HG03469 (cell line): Measurements from ENCODE around the gene DIS3L2.
"Not testable (repeated sequence)": the region's sequence is repeated elsewhere in the genome, so short reads cannot be mapped to it uniquely, and the experiment has no call there.

ENCODE experiments used
- ATAC-seq: cut with Tn5 transposase; IDR thresholded peaks from one replicate; pipeline ENCODE4 v1.9.1; 2021; ENCODE audit warnings: mild to moderate bottlenecking, moderate library complexity, moderate number of reproducible peaks; ENCODE audit not compliant: unreplicated experiment

Gene DIS3L2

DNA sequence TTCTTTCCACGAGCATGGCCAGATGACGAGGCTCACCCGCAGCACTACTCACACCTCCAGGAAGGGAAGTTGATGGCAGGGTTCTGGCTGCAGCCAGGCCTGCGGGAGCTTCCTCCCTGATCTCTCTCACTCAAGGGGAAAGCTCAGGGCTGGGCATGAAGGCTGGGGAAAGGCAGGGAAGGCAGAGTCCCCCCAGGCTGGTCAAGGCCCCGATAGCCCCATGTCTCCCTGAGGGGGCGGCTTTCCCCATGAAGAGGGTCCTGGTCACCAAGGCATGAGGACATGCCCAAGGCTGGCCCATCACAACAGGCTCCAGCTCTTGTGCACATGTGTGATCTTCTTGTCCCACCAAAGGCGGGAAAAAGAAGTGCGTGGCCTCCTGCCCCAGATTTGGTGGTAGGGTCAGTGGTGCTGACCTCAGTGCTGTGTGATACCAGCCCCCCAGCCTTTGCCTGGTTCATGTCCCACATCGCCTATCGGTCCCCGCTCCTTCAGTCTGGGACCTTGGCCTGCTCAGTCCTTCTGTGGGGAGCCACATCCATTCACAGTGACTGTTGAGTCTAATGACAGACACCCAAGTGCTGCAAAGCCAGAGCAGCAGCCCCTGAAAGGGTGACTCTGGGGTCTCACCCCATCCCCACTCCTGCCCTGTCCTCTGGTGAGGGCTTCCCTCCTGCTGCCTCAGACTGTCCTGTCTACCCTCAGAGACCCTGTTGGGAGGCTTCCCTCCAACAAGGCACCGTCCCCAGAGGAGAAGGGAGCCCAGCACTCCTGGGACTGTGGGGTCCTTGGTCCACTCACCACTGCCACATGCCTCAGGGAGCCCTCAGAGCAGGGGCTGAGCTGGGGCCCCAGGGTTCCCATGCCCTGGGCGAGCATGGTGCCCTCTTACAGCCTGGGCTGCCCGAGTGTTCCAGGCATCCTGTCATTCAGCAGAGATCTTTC is 367.3 kb downstream of the DIS3L2 start:
- ATAC-seq = no peak

DNA sequence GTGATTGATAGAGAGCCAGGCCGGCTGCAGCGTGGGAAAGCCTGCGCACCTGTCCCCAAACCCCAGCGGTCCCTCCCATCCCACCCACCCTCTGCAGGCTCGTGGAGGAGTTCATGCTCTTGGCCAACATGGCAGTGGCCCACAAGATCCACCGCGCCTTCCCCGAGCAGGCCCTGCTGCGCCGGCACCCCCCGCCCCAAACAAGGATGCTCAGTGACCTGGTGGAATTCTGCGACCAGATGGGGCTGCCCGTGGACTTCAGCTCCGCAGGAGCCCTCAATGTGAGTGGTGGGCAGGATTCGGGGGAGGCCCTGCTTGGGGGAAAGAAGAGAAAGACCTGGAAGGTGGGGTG is 368.2 kb downstream of the DIS3L2 start:
- no peak for ATAC-seq

DNA sequence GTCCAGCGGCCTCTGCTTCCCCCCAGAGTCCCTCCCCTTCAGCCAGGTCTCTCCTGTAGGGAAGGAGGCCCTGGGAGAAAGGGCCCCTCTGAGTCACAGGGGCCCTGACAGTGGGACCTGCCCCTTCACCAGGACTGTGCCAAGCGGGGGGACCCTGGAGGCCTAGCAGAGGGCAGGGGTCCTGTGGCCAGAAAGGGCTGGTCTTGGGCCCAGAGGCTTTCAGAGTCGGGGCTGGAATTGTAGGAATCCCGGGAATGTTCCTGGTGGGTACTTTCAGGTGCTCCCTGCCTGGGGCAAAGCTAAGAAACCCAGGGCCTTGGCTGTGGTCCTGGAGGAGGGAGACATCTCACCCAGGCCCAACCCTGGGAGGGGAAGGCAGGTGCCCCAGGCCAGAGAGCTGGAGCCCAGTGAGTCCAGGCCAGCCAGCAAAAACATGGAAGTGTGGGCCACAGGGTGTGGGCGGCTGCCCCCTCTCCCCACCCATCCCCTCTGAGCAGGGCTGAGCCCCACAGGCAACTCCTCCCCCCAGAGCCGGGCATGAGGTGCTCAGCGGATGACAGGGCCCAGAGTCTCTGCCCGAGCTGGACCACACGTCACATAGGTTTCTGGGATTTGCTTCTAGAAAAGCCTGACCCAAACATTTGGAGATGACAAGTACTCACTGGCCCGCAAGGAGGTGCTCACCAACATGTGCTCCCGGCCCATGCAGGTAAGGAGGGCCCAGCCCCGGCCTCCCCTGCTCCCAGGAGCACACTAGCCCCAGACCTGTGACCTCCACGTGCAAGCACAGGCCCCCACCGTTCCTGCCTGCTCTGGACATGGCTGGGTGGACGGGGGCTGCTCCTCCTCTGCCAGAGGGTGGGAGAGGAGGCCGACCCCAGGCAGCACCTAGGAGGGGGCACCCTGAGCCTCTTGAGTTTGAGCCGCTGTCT is 368.8 kb downstream of the DIS3L2 start:
- no peak for ATAC-seq

DNA sequence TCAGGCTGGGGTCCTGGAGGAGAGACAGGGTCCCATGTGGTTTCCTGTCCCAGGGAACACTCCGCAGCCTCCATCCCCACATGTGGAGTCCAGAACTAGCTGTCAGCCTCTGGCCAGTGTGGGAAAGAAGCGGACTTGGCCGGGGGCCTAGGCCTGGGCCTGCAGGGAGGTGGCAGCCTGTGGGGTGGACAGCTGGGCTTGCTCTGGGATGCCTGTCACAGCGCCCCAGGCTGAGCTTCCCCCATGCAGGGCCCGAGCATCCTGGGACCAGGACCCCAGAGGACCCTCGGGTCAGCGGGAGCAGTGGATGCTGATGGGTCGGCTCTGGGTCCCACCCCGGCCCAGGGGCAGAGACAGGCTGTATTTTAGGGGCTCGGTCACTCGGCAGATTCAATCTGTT is 369.5 kb downstream of the DIS3L2 start:
- ATAC-seq = not testable (repeated sequence)

DNA sequence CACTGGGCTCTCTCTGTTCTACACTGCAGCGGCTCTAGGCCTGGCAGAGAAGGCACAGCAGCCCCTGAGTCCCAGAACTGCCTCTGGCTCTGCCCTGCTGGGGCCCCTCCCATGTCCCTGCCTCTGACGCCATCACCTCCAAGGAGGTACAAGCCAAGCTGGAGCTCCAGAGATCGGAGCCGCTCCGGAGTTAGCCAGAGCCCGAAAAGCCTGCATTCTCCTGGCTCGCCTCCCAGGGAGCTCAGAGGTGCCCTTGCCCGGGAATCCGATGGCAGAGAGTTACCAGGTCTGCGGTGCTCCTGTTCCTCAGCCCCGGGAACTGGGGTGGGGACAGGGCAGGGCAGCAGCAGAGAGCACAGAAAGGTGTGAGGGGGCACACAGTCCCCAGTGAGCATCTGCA is 370.1 kb downstream of the DIS3L2 start:
- not testable (repeated sequence) for ATAC-seq

DNA sequence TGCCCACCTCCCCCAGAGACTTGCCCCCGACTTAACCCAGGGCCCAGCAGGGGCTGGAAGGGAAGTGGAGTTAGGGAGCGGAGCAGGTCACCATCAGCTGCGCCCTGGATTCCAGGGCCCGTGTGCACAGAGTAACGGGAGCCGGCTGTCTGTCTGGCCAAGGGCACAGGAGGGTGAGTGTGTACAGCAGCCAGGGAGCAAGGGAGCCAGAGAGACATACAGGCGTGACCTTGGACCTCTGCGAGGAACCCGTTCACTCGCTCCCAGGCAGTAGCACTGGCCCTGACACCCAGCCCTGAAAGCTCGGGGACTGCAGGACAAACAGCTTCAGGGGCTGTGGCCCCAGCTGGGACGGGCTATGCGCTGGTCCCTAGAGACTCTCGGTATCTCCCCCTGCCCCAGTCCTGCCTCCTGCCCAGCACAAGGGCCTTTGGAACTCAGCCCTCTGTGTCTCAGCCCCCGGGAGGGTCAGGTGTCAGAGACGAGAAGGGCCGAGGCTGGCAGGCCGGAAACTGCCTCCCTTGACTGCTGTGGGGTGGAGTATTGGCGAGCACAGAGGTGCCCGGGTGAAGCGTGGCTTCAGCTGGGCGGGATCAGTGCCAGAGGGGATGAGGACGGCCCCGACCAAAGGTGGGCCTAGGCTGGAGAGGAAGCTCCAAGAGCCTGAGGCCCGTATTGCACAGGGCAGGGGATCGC is 370.9 kb downstream of the DIS3L2 start:
- not testable (repeated sequence) for ATAC-seq

DNA sequence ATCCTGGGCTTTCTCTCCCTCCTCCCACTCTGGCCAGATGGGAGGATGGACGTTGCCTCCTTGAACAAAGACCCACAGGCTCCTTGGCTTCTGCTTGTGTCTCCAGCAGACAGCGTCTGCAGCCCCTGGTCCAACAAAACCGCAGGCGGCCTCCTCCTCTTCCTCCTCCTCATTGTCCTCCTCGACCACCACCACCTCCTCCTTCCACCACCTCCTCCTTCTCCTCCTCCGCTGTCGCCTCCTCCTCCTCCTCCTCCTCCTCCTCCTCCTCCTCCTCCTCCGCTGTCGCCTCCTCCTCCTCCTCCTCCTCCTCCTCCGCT is 371.4 kb downstream of the DIS3L2 start:
- ATAC-seq = no peak

DNA sequence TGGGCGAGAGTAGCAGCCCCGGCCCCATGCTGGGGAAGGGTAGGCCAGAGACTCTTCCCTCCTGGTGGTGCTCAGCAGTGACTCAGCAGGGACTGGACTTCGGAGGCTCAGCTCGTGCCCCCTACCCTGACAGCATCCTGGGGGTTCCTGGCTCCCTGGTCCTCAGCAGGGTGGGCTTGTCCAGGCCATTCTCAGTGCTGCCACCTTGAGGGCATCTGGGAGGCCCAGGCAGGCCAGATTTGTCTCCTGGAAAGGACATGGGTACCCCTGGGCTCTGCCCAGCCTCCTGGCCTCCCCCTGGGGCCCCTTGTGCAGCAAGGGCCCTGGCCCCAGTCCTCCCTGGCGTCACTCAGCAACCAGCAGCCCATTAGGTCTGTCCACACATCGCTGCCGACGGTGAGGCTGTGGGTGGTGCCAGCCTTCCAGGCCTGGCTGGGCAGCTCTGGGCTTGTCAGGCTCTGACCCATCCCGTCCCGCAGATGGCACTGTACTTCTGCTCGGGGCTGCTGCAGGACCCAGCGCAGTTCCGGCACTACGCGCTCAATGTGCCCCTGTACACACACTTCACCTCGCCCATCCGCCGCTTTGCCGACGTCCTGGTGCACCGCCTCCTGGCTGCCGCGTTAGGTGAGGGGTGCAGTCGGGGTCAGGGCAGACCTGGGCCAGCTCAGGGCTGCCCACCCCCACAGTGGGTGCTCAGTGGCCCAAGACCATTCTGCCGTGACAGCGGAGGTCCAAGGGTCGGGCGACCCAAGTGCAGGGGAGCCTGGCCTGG is 372.0 kb downstream of the DIS3L2 start:
- no peak for ATAC-seq

DNA sequence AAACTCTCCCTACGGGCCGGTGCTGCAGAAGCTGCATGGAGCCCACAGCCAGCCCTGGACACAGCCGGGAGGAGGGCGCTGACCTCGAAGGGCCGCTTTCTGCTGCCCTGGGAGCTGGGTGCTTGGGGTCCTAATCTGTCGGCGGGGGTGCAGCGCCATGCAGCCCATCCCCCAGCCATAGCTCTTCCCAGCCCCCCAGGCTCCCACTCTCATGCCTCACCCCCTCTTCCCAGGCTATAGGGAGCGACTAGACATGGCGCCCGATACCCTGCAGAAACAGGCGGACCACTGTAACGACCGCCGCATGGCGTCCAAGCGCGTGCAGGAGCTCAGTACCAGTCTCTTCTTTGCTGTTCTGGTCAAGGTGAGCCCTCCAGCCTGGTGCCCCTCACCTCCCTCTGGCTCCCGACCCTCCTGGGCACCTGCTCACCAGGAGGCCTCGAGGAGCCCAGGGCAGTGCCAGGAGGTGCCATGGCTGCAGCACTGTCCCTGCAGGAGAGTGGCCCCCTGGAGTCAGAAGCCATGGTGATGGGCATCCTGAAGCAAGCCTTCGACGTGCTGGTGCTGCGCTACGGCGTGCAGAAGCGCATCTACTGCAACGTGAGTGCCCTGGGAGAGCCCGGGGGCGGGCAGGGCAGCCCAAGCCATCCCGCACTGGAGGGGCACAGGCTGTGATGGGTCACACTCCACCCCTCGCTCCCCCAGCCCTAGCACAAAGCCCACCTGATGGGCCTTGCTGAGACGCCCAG is 372.8 kb downstream of the DIS3L2 start:
- ATAC-seq = not testable (repeated sequence)

DNA sequence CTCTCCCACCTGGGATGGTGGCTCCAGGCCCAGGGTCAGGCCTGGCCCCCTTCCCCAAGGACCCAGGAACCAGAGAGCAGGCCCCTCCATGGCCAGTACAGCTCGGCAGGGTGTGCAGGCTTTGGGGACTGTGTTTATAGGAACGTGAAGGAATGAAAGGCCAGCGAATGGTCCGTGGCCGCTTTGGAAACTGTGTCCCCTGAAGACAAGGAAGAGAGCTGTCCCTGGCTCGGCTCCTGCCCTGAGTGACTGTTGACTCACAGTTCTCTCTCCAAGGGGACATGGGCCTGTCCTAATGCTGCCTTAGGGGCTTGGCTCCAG is 373.3 kb downstream of the DIS3L2 start:
- ATAC-seq = not testable (repeated sequence)

DNA sequence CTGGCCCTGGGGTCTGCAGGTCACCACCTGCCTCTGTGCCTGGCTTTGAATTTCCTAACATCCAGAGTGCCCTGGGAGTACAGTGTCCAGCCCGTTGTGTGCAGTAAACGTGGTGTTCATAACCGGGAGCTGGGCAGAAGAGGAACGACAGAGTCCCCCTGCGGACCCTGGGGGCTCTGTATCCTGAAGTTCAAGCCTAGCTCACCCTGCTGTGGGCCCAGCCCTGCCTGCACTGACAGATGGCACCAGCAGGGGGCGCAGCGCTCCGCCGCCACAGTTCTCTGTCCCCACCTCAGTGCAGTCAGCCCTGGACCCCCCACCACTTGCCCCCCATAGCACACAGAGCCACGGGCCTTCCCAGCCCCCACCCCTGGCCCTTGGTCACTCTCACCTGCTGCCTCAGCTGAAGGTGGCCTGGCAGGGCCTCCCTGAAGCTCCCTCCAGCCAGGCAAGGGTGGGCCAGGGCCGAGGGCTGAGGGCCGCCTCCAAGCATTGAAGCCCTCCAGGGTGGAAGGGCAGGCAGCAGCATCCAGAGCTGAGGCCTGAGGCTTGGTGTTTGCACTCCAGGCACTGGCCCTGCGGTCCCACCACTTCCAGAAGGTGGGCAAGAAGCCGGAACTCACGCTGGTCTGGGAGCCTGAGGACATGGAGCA is 373.8 kb downstream of the DIS3L2 start:
- ATAC-seq = not testable (repeated sequence)

DNA sequence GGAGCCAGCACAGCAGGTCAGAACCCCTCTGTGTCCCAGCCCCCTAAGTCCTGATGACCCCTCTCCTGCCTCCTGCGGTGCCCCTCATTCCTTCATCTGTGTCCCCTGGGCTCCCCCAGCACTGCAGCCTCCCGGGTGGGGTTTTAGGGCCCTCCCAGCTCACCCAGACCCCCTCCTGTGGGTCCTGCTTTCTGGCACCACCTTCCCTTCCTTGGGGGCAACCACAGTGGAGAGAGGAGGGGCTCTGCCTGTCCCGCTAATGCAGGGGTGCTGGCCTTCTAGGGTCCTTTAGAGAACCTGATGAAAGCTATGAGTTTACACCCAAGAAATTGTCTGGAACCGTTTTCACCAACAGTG is 374.3 kb downstream of the DIS3L2 start:
- ATAC-seq = no peak

DNA sequence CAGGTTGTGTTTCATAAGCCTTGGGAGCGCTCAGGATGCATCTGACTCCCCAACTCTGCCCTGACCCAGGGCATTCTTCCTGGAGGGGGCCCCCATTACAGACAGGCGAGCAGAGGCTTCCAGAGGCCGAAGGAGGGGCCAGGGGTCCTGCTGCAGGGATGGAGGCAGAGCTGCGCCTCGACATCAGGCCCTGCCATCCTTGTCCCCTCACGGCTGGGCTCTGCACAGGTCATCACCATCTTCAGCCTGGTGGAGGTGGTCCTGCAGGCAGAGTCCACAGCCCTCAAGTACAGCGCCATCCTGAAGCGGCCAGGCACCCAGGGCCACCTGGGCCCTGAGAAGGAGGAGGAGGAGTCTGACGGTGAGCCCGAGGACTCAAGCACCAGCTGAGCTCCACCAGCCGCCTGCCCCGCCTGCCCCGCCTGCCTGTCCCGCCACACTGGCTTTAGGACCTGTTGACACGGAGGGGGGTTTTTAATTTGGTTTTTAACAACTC is 374.8 kb downstream of the DIS3L2 start:
- ATAC-seq = no peak

DNA sequence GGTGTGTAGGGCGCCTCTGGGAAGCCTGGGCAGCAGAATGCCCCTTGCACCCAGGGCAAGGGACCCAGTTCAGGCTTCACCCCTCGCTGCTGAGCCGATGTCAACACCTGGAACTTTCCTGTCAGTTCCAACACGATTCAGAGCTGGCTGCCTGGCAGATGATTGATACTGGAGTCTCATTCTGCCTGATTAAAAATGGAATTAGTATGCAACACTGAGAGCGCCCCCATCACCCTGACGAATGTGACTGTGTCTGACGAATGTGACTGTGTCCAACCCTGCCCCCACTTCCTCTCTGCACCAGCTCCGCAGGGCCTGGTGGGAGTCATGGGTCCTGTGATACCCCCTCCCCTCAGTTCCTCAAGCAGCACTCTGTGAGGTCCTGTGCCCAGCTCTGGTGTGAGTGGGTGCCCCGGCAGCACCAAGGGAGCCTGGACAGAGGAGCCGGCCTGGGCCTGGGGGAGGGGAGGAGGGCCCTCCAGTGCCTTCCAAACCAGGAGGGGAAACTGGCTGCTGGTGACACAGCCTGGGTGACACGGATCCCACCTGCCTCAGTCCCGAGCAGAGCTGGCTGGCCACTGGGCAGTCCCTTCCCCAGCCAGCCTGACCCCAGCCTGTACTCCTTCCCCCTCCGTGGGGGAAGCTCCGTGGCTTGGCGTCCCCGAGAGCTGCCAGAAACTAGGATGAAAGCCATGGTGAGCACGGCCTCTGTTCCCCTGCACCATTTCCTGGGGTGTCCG is 375.6 kb downstream of the DIS3L2 start:
- ATAC-seq = no peak

DNA sequence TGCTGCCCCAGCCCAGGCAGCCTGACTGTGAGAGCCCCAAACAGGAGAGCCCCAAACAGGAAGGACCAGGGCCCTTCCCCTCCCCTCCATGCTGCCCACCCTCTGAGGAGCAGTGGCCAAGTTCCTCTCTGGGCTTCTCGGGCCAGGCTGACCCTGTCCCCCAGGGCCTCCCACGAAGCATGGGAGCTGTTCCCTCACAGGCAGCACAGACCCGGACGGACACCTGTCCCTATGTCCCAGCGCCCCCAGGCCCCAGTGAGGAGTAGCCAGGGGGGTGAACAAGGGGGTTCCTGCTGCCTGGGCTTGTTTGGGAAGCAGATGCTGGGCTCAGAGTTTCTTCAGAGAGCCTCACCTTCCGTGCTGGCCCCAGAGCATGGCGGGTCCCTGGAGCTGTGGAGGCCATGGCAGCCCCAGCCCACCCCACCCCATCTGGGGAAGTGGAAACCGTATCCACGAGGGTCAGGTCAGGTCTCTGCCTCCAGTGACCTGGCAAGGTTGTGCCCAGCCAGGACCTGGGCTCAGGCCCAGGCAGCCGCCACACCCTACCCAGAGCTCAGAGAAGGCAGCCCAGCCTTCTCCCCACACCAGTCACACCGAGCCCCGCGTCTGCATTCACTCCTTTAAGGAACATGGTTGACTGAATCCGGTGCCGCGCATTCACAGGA is 376.7 kb downstream of the DIS3L2 start:
- not testable (repeated sequence) for ATAC-seq

DNA sequence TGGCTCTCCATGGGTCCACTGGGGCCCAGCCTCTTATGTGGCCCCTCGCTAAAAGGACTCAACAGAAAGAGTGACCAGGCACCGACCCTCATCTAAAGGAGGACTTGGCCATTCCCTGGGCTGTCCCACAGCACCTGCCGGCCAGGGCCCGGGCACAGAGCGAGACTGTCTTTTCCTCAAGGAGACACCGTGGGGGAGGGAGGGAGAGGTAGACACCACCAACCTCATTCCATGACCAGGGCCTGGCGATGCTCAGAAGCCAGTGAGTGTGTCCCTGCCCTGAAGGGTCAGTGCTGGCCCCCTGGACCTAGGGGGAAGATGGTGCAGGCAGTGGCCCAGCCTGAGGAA is 377.2 kb downstream of the DIS3L2 start:
- no peak for ATAC-seq

DNA sequence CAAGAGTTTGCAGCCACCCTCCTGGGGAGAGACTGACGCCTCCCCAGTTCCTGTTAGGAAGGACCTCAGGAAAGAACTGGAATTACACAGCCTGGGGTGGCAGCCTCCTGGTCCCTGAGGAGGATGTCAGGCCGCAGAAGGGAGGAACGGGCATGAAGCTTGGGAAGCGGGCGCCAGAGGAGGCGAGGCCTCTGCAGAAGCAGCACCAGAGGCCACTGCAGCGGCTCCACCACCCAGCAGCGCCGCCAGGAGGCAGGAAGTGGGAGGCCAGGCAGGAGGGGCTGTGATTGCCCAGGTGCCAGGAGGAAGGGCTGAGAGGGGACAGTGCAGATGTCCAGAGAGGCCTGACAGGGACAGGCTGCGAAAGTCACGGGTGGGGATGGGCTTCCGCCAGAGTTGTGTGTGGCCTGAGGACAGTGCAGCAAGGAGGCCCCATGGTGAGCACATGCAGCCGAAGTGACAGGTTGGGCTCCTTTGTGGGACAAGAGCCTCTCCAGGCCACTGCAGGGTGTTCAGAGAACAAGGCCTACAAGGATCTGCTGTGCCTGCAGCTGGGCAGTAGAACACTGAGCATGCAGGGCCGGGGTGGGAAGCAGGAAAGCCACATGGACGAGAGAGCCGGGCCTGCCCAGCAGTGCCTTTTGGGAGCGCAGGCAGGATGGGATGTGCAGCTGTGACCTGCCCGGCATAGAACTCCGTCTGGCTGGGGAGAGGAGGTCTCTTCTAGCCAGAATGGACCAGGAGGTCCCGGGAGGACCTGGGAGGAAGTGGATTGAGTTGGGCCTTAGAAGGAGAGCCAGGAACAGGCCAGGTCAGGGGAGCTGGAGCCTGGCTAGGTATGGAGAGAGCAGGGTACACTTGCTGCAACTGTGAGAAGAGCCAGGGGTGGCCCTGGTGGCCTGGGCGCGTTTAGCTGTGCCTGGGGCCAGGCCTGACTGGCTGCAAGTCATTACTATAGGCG is 377.9 kb downstream of the DIS3L2 start:
- no peak for ATAC-seq
